GM19372 (cell line): ENCODE results near the gene TSPAN15.

Source experiments
- ATAC-seq: cut with Tn5 transposase; IDR thresholded peaks from one replicate; pipeline ENCODE4 v1.9.1; 2021; ENCODE audit warnings: mild to moderate bottlenecking, low read depth, moderate library complexity; ENCODE audit not compliant: unreplicated experiment

Gene TSPAN15

DNA sequence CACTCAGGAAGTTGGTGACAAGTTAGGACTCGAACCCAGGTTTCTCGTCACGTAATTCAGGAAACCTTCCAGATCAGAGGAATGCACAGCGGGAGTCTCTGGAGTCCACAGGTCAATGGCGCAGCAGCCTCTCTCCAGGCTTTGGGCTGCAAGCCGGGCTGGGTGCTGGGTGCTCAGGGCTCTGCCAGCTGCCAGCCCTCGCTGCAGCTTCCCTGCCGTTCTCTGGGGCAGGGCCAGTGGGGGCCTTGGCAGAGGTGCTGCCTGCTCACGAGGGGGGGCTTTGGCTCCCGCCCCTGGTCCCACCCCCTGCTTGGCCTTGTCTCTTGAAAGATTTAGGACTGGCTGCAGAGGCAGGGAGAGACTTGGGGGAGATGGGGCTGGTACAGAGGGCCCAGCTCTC, 34.6 kb upstream of the TSPAN15 start, which contains the start of gene TACR2:
Gene TACR2 (minus strand): TSS at position 224 of the 400 bp plus-strand sequence. CDS start 595 bp downstream, outside the sequence.
- ATAC-seq = no peak

DNA sequence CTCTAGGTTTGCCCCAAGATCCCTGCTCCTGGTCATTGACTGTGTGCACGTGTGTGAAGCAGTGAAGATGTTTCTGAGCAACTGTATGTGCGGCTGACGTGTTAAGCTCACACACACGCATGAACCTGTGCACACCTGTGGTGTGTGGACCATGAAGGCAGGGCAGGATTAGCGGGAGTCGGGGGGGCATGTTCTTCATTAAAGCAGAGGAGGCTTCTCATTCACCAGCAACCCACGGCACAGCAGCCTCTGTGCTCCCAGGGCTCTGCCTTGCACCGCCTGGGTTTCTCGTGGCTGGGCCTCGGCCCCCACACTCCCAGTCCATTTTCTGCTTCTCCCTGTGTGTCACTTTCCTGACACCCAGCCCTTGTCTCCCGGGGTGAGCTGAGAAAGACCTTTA, 33.7 kb upstream of the TSPAN15 start:
- ATAC-seq = no peak

DNA sequence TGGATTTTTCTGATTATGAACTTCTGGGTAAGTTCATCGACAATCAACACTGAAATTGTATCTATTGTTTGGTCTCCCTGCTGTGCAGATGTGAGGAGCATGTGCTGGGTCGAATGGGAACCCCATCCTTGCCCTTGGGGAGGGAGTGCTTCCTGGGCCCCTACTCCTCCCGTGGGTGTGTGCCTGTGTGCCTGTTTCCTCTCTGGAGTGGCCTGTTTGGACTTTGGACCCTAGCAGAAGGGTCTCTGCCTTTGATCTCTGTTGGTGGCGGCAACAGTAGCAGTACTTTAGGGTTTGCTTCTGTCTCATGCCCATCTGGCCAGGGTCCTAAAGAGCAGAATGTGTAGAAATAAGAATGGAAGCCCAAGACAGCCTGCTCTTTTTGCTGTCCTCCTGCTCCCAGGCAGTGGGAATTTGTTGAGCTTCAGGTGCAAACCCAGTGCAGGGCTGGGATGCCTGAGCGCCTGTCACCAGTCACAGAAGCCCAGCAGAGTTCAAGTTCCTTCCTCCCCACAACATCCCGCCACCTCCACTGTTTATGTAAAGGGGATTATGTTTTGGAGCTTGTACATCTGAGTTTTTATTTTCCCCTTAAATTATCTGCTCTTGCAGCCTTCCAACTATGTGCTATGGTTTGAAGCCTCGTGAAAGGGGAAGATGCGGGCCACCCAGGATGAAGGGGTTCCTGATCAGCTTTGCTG, 33.1 kb upstream of the TSPAN15 start:
- ATAC-seq = no peak

DNA sequence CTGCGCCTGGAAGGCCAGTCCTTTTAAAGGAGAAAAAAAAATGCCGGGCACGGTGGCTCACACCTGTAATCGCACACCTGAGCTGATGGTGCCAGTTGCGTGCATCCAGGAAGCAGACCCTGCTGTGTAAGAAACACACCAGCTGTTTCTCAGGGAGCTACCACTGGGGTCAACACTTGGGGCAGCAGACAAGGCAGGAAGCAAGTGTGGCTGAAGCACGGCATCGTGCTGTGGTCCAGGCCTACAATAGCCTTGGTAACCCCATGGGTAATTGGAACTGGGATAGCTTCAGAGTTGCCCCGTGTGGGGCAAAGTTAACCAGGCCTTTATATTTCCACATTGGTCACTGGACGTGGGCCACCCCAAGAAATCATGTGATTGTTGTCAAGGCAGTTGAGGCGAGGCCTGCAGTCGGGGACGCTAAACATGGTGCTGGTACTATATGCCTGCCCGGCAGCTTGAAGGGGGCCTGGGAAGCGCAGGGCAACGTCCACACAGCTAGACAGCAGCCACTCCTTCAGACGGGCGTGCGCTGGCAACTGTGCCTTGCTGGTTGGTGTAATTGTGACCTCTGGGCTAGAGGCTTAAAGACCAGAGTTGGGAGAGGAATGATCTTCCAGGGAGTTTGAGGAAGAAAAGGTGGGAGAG, 32.0 kb upstream of the TSPAN15 start:
- no peak for ATAC-seq

DNA sequence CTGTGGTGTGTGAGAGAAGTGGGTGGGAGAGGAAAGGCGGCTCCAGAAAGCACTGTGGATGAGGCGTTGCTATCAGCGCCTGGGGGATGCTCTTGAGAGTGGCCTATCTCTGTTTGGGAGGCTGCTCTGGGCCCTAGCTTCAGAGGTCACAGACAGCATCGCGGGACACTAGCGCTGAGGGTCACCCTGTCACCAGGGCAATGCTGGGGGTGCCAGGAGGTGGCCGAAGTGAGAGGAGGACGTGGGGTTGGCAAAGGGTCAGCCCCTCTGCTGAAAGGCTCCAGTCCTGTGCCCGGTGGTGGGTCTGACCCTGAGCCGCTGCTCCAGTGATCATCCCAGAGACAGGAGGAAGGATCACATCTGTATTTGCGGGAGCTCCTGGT, 31.5 kb upstream of the TSPAN15 start:
- ATAC-seq = no peak

DNA sequence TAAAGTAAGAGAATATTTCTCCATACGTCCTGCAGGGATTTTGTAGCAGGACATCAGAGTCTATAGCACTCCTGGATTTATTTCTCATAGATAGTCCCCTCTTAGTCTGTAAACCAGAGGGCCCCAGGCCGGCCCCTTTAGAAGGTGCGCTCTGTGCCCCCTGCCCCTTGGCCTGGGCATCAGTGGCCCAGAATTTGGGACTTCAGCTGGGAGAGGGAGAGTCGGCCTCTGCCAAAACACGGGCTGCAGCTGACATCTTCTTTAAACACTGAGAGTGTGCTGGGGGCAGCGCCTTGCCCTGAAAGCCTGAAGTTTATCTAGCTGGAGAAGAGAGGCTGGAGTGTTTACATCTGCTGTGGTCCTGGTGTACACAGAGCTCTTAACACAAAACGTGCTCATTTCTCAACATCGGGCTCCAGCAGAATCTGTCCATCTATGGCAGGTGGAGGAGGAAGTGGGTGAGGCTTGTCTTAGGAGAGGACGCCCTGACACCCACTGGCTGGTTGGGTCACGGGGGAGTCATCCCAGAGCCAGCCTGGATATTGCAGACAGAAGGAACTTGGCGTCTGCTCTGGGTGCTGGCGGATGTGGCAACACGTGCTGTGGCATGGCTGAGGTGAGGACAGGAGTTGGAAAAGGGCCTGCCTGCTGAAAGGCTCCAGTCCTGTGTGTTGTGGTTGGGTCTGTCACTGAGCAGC, 29.5 kb upstream of the TSPAN15 start:
- ATAC-seq = no peak

DNA sequence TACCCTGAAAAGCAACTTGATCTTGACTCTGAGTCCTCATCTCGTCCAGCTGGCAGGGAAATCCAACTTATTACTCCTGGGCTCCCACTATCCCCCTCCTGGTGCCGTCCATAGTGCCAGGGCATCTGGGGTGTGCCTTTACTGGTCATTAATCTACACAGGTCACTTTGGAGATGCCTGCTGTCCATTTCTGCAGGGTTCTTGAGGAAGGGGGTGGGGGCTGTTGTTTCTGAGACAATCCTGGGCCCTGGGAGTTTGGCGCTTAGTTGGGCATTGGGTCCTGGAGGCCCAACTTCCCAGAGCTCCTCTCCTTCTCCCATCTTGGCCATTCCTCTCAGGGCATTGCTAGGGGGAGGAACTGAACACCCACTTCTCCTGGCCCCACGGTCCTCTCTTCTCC, 28.6 kb upstream of the TSPAN15 start:
- ATAC-seq = no peak

DNA sequence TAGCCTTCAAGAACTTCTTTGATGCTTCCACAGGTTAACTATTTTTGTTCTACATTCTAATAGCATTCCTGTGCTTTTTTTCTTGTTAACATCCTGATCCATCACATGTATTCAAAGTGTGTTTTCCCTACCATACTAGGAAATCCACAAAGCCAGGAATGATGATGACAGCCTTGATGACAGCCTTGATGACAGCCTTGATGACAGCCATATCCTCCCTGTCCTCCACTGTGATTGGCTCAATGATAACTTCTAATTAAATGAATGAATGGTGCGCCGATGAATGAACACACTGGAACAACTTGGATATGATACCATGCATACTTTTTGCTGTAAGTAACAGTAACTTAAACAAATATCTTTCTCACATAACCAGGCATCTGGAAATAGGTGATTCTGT, 26.2 kb upstream of the TSPAN15 start:
- no peak for ATAC-seq

DNA sequence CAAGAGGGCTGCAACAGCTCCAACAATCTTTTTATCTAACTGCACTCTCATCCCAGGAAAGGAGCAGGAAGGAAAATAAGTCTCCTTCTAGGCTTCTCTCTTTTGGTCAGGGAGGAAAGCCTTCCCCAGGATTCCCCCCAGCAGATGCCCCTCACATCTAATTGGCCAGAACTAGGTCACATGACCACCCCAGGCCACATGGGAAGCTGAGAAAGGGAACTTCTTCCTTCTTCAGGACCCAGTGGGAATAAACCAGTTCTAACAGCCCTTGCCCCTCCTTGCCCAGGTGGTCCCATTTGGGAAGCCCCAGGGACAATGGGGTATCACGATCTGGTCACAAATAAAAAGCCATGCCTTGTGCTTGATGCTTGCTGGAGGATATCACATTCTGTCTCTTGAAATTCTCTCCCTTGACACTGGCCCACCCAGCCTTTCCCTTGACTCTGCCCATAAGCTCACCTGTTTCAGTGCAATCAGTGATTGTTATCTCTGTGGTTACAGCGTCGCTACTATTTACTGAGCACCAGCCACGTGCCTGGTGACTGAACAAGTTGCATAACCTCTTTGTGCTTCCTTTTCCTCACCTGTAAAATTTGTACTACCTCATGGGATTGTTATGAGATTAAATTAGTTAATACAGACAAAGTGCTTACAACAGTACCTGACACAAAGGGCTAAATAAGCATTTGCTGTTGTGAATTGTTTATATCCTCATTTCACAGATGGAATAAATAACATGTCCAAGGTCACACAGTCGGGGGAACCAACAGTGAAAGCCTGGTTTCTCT, 25.6 kb upstream of the TSPAN15 start:
- ATAC-seq = no peak

DNA sequence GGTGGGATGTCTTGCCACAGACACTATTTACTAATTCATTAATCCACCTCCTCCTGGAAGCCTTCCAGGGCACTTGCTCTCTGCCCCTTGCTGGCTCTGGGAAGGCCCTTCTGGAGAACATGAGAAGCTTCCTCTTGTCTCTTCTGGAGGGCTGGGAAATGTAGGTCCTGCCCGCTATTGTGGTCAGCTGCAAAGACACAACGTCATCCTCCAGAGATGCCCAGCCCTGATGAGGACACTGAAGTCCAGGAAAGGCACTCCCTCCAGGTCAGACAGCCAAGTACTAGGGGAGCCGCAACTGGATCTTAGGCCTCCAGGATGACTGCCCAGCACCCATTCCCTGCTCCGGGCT, 24.9 kb upstream of the TSPAN15 start:
- ATAC-seq = no peak

DNA sequence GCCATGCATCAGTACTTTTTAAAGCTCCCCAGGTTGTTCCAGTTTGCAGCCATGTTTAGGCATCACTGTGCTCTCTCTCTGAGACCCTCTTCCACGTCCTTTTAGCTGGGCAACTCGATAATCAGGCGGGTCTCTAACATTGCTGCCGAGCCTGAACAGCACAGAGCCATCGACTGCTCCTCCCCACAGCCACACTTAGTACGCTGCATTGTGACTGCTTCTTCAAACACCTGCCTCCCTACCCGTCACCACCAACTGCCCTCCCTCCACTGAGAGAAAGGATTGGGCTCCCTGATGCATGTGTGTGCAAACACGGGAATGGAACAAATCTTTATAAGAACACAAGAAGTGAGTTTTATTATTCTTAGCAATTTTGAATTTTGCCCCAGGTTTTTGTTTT, 23.1 kb upstream of the TSPAN15 start:
- no peak for ATAC-seq

DNA sequence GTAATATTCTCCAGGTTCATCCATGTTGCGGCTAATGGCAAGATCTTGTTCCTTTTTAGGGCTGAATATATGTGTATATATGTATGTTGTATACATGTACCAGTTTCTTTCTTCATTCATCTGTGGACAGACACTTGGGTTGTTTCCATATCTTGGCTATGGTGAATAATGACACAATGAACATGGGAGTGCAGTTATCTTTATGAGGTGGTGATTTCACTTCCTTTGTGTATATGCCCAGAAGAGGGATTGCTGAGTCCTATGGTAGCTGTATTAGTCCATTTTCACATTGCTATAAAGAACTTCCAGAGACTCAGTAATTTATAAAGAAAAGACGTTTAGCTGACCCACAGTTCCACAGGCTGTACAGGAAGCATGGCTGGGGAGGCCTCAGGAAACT, 17.1 kb upstream of the TSPAN15 start:
- ATAC-seq = no peak

DNA sequence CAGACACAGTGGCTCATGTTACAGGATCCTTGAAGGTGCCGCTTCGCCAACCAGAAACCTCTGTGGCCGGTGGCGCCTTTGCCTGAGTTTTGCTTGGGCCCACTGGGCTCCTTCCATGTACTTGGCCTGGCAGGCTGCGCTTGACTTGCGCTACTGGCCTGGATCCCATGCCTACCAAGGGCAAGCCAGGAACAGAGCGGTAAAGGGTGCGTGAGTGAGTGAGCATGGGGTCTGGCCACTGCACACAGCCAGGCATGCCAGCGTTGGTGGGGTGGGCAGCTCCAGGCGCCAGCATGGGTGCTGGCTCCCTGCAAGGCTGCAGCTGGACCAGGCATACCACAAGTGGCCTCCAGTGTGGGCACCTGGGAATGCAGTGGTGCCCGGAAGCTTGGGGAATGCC, 16.3 kb upstream of the TSPAN15 start:
- no peak for ATAC-seq

DNA sequence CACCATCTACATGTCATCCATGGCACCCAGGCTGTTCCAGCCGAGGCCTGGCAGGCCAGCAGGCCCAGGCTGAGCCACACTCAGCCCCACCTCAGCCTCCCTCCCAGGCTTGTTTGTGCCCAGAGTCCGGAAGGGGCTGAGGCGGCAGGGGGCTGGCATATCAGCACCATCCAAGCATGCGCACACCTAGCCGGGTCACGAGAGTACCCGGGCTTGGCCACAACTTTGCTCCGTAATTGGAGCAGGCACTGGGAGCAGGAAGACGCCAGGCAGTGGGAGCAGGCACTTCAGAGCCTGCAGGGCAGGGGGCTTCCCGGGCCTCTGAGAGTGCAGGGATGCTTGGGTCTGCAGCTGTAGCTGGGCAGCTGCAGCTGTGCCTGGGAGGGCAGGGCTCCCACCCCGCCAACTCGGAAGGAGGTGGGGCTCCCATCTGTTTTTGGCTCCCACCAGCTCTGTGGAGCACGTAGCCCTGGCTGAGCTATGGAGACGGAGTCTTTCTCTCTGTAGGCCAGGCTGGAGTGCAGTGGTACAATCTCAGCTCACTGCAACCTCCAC, 15.2 kb upstream of the TSPAN15 start:
- ATAC-seq = no peak

DNA sequence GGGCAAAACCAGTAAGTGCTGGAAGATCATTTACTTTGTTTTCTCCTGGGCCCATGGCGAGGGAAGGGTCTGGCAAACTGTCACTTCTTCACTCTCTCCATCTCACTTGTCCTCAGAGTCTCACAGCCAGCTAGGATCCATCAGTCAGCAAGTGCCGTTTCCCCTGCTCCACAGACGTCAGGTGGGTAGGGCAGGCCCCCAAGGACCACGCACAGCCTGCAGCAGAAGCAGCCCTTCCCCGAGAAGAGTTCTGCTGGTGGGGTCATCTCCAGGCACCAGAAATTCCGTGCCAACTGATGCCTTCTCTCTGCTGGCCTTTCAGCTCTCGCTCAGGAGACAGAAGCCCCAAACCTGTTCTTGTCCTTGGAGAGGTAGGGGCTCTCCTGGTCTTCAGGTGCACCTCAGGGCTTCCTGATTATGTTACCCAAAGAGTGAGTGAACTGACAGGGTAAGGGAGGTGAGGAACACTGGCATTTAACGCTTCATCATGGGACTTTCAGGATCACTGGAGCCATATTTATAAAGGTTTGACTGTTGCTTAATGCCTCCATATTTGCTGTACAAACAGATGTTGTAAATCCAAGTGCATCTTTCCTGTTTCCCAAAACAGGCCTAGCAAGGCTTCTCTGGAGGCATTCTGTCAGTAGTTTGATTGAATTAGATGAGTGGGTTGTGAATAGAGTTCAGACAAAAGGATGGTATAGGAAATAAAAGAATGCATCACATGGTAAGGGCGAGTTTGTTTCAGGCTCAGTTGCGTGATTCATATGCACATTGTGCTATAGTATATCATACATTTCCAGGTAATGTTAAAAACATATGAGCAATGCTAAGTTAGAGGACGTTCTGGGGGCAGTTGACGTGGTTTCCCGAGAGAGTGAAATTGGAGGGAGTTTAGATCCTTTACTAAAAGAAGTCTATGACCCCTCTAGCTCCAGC, 13.7 kb upstream of the TSPAN15 start:
- ATAC-seq = no peak

DNA sequence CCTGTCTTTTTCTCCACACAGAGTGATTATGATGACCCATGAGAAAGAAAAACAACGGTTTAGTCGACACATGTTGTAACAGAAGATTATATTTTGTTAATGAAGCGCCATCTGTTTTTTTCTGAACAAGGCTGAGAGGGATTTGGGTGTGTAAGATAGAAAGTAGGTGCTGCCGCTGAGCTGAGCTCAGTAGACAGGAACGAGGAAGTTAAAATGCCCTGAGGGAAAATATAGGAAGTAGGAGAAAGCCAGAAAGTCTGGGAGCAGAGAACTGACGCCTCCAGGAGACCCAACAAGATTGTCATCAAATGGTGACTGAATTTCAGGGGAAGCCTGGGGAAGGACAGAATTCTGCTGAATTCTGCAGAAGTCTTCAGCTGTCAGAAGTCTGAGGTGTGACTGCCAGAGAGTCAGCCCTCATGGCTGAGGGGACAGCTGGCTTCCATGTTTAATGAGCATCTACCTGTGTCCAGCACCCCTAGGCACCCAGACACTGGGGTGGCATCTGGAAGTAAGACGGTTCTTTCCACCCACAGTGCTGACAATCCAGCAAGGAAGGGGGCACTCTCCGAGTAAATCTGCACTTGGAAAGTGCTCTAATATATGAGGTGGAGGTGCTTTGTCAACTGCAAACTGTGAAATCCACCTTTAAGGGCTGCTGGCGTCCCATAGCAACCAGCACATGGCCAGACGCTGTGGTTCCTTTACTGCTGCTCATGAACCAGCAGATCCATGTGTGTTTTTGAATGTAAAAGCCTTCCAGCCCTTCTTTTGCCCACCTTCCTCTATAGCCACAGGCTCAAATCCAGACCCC, 12.5 kb upstream of the TSPAN15 start:
- ATAC-seq = no peak

DNA sequence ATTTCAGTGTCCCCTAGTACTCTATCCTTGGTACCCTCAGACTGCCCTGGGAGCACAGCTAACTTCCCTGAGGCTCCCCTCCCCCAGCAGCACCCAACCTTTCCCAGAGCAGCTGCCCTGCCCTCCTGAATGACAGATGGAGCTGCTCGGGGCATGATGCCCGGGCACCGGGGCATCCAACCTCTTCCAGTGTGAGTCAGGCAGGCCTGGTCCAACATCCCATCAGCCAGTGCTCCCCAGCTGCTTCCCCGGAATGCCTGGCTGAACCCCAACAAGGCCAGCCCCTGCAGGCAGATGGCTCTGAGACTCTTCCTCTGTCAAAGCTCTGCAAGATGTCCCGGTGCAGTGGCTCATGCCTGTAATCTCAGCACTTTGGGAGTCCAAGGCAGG, 11.9 kb upstream of the TSPAN15 start:
- ATAC-seq = no peak

DNA sequence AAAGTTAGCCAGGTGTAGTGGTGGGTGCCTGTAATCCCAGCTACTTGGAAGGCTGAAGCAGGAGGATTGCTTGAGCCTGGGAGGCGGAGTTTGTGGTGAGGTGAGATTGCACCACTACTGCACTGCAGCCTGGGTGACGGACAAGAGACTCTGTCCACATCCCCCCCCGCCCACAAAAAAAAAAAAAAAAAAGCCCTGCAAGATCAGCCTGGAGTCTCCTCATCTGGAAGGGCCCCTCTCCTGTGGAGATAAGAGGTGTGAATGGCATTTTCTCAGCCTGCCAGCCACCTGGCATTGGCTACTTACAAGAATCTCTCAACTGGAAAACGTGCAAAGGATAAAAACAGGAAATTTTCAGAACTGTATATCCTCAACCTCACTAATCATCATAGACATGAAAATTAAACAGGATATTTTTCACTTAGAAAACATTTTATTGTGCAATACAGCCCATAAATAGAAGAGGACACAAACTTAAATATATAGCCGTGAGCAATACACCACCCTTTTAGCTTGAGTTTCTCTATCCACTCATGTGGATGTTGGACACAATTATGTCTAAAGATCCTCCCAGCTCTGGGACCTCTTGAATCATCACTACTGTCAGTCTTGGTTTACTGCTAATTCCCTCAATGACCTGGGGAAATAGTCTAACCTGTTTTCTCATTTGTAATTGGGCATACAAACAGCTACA, 11.3 kb upstream of the TSPAN15 start:
- no peak for ATAC-seq
